ENCODE results near the gene AADACL2.

DNA sequence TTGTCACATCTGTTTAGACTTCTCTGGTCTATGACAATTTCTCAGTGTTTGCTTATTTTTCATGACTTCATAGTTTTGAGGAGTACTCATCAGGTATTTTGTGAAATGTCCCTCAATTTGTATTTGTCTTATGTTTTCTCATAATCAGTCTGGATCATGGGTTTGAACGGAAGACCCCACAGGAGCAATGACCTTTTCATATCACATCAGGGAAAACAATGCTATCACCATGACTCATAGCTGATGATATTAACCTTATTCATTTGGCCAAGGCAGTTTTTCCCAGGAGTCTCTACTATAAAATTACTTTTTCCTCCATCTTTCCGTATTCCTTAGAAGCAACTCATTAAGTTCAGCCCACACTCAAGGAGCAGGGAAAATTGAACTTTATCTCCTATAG lies 32.7 kb downstream of the AADACL2 start:
- no peak for TF ChIP-seq POLR2A (IDR thresholded peaks at IDR 0.05; ENCODE audit: low read length)
- TF ChIP-seq GATA1 (IDR thresholded peaks at IDR 0.05; ENCODE audit: low read depth, low read length) = no peak

Measured in erythroblast (primary cell).